ENCODE measurements around the gene CFI. TPM values are rescaled to one million over a fixed set of nuclear protein-coding genes. Genes with fewer than 3 reads are reported as not detected.

Gene CFI
- total RNA-seq, 1 donor from 2014 or later, result not detected

GRCh38 chr4:109836985-109837384, 35.2 kb upstream of the CFI start:
- no peaks in the 10 kb centered on the region for H3K4me1 Mint-ChIP-seq (ENCODE audit: low read depth, unreplicated experiment)
- no peaks in the 10 kb centered on the region for H3K9me3 Mint-ChIP-seq (ENCODE audit: unreplicated experiment)
- no peak for TF ChIP-seq CTCF (IDR thresholded peaks at IDR 0.05; ENCODE audit: partially characterized antibody, unreplicated experiment)
- no peak for DNase-seq
- H3K36me3 Mint-ChIP-seq (ENCODE audit: unreplicated experiment), result no peaks in the 10 kb centered on the region
- no peak overlapping the region for H3K4me3 Mint-ChIP-seq (ENCODE audit: unreplicated experiment)
- no peak overlapping the region for H3K27ac Mint-ChIP-seq (ENCODE audit: unreplicated experiment)
- H3K27me3 Mint-ChIP-seq (ENCODE audit: unreplicated experiment), result no peaks in the 10 kb centered on the region

- no peaks in the 10 kb centered on the region for H3K36me3 Mint-ChIP-seq (ENCODE audit: unreplicated experiment)
- no peaks in the 10 kb centered on the region for H3K27me3 Mint-ChIP-seq (ENCODE audit: unreplicated experiment)
- TF ChIP-seq CTCF (IDR thresholded peaks at IDR 0.05; ENCODE audit: partially characterized antibody, unreplicated experiment), result no peak
Measured at GRCh38 chr4:109833756-109834155, 32.0 kb upstream of the CFI start.

DNA sequence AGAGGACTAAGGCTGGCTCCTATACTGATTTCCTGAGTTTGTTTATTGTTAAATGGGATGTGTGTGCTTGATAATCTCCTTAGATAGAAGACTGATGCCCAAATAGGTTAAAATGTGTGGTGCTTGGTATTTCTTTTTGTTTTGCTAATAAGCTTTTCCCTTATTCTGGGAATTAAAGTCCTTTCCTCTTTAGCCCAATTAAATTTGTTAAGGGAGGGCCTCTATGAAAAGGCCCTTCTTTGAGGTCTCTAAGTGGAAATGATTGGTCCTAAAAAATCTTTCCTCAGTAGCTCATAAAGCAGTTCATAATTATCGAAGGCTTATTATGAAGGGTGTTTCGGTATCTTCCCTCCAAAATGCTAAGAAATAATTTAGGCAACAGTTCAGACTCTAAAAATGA, 25.9 kb upstream of the CFI start, which contains the start of gene RRH:
Gene RRH, plus strand, starts transcription at position 301 of the 400 bp plus-strand sequence. Its CDS starts 56 bp downstream, at position 357.
- no peak for TF ChIP-seq CTCF (IDR thresholded peaks at IDR 0.05; ENCODE audit: partially characterized antibody, unreplicated experiment)
- no peak within 1 kb of the TSS for H3K4me3 Mint-ChIP-seq (ENCODE audit: unreplicated experiment)
- H3K27me3 Mint-ChIP-seq (ENCODE audit: unreplicated experiment), result no peaks in the 10 kb centered on the region
- no peaks in the 10 kb centered on the region for H3K9me3 Mint-ChIP-seq (ENCODE audit: unreplicated experiment)
- H3K36me3 Mint-ChIP-seq (ENCODE audit: unreplicated experiment), result no peaks in the 10 kb centered on the region
- H3K27ac Mint-ChIP-seq (ENCODE audit: unreplicated experiment), result no peak within 1 kb of the TSS
- no peaks in the 10 kb centered on the region for H3K4me1 Mint-ChIP-seq (ENCODE audit: low read depth, unreplicated experiment)
- no peak for DNase-seq

More at GRCh38 chr4:109833756-109834155, 32.0 kb upstream of the CFI start:
- no peak overlapping the region for H3K27ac Mint-ChIP-seq (ENCODE audit: unreplicated experiment)
- no peak for DNase-seq
- no peak overlapping the region for H3K4me3 Mint-ChIP-seq (ENCODE audit: unreplicated experiment)
- no peaks in the 10 kb centered on the region for H3K4me1 Mint-ChIP-seq (ENCODE audit: low read depth, unreplicated experiment)
- H3K9me3 Mint-ChIP-seq (ENCODE audit: unreplicated experiment), result no peaks in the 10 kb centered on the region

GRCh38 chr4:109826719-109827118, 24.9 kb upstream of the CFI start:
- no peak for DNase-seq
- Mint-ChIP-seq H3K27ac (ENCODE audit: unreplicated experiment) (no peak overlapping the region), H3K36me3 (ENCODE audit: unreplicated experiment) (no peaks in the 10 kb centered on the region), H3K4me3 (ENCODE audit: unreplicated experiment) (no peak overlapping the region), H3K9me3 (ENCODE audit: unreplicated experiment) (no peaks in the 10 kb centered on the region), H3K27me3 (ENCODE audit: unreplicated experiment) (no peaks in the 10 kb centered on the region), H3K4me1 (ENCODE audit: low read depth, unreplicated experiment) (no peaks in the 10 kb centered on the region)
- peak; percentile 66 for TF ChIP-seq CTCF (IDR thresholded peaks at IDR 0.05; ENCODE audit: partially characterized antibody, unreplicated experiment)

- no peak overlapping the region for H3K27ac Mint-ChIP-seq (ENCODE audit: unreplicated experiment)
- H3K4me1 Mint-ChIP-seq (ENCODE audit: low read depth, unreplicated experiment), result peaks cover 6% of the 10 kb centered on the region
- H3K27me3 Mint-ChIP-seq (ENCODE audit: unreplicated experiment), result no peaks in the 10 kb centered on the region
- peaks cover 2% of the 10 kb centered on the region for H3K9me3 Mint-ChIP-seq (ENCODE audit: unreplicated experiment)
- DNase-seq, result no peak
- no peak overlapping the region for H3K4me3 Mint-ChIP-seq (ENCODE audit: unreplicated experiment)
- no peaks in the 10 kb centered on the region for H3K36me3 Mint-ChIP-seq (ENCODE audit: unreplicated experiment)
- TF ChIP-seq CTCF (IDR thresholded peaks at IDR 0.05; ENCODE audit: partially characterized antibody, unreplicated experiment), result no peak
Measured at GRCh38 chr4:109821185-109821584, 19.4 kb upstream of the CFI start.
